Kidney (tissue), 14 donors: ENCODE results near the gene NBPF6. TPM values are rescaled to one million over a fixed set of nuclear protein-coding genes. Genes with fewer than 3 reads are reported as not detected.
"Not testable (repeated sequence)": the region's sequence is repeated elsewhere in the genome, so short reads cannot be mapped to it uniquely, and the experiment has no call there.

Source experiments
- DNase-seq, 5 donors: peaks; one replicate each; pipeline ENCODE4 v3.0.0-alpha.2; 2013 to 2020
- FAIRE-seq: peaks from 2 replicates; lab custom pipeline; 2012; peaks lifted over from hg19 to GRCh38; lab: Jason Lieb, UNC
- H3K27ac ChIP-seq, 2 donors: one replicate each; pipeline ENCODE4 v1.7.0; 2013; ENCODE audit warnings: low read depth in 2 of 2, low read length in 2 of 2, inconsistent platforms in 1 of 2
- H3K27me3 ChIP-seq: one replicate; pipeline ENCODE4 v1.7.1; 2013; ENCODE audit warnings: low read length, inconsistent platforms; ENCODE audit not compliant: control insufficient read depth, insufficient read depth
- H3K36me3 ChIP-seq, 3 donors: one replicate each; pipeline versions ENCODE4 v1.7.0 to v1.7.1; 2013; ENCODE audit warnings: low read length in 3 of 3, control low read depth in 1 of 3, inconsistent platforms in 1 of 3; ENCODE audit not compliant: insufficient read depth in 3 of 3, control insufficient read depth in 2 of 3
- H3K4me1 ChIP-seq, 3 donors: one replicate each; pipeline versions ENCODE4 v1.7.0 to v1.7.1; 2013; ENCODE audit warnings: low read length in 3 of 3, inconsistent platforms in 1 of 3, low read depth in 1 of 3; ENCODE audit not compliant: control insufficient read depth in 2 of 3, insufficient read depth in 2 of 3
- H3K4me3 ChIP-seq, 3 donors: one replicate each; pipeline versions ENCODE4 v1.7.0 to v1.8.1; 2013; ENCODE audit warnings: low read length in 3 of 3, control low read depth in 1 of 3, inconsistent platforms in 1 of 3
- H3K9ac ChIP-seq, 3 donors: one replicate each; pipeline versions ENCODE4 v1.7.0 to v1.7.1; 2013; ENCODE audit warnings: low read length in 3 of 3, control low read depth in 1 of 3, inconsistent platforms in 1 of 3
- H3K9me3 ChIP-seq, 3 donors: one replicate each; pipeline versions ENCODE4 v1.7.0 to v1.7.1; 2013; ENCODE audit warnings: low read length in 3 of 3, control low read depth in 1 of 3, inconsistent platforms in 1 of 3; ENCODE audit not compliant: control insufficient read depth in 2 of 3, insufficient read depth in 1 of 3
- CTCF ChIP-seq: IDR thresholded peaks from 3 replicates; pipeline ENCODE4 v1.5.1; 2012; ENCODE audit warnings: mild to moderate bottlenecking, moderate library complexity, borderline replicate concordance; ENCODE audit not compliant: insufficient read depth; ENCODE audit errors: extremely low read depth
- intact Hi-C: fragments of 100-400 bp; cut with DNase I; formaldehyde crosslinking; loops from one replicate; pipeline ENCODE4 v1.11.1; 2022
- polyA plus RNA-seq: library from polyadenylated mRNA; stranded (reverse); fragments of 350-450 nt; fragmentation: Illumina TruSeq; extraction: RNeasy Lipid Tissue Mini Kit (QIAGEN cat#74804); gene quantifications from one replicate; pipeline ENCODE4 v1.2.3, GENCODE V29; 2014; ENCODE audit warnings: low read depth, low replicate concordance; ENCODE audit not compliant: insufficient read depth
- total RNA-seq: library from RNA; stranded (reverse); fragmentation: NEBNext Ultra II Directional; extraction: Animal tissue kit (Norgen Biotek cat#: 25700); gene quantifications from one replicate; pipeline ENCODE4 v1.2.1, GENCODE V29; 2021
- donor health status: control.
- donor health status: control.
- donor health status: control.
- donor health status: control.
- donor health status: control.
- donor health status: DM: yes; HTN: yes; CAD: no.
- donor health status: Normal renal cell carcinoma (clear cell type).

NBPF6 gene
- total and polyA plus RNA-seq, 2 donors from 2014 or later, result not detected

GRCh38 chr1:108513044-108513415 is 62.9 kb downstream of the NBPF6 start:
- Histone ChIP-seq H3K4me3 (no peak overlapping the region), H3K36me3 (no peaks in the 10 kb centered on the region), H3K9me3 (no peaks in the 10 kb centered on the region), H3K27ac (no peak overlapping the region), H3K4me1 (no peaks in the 10 kb centered on the region), H3K9ac (no peak overlapping the region), H3K27me3 (no peaks in the 10 kb centered on the region)
- intact Hi-C loops, result loop anchor here (10.0 kb wide), 1 partner anchor 132 kb away; no protein-coding TSS in a partner anchor
- no peak for FAIRE-seq
- no peak for TF ChIP-seq CTCF
- DNase-seq, result no peak

GRCh38 chr1:108513914-108514313 is 63.8 kb downstream of the NBPF6 start:
- not testable (repeated sequence) for H3K27ac ChIP-seq, H3K27me3 ChIP-seq, H3K9ac ChIP-seq, FAIRE-seq, H3K4me1 ChIP-seq, H3K36me3 ChIP-seq, H3K4me3 ChIP-seq, DNase-seq, H3K9me3 ChIP-seq
- intact Hi-C loops, result loop anchor here (10.0 kb wide), 1 partner anchor 131 kb away; no protein-coding TSS in a partner anchor

DNA sequence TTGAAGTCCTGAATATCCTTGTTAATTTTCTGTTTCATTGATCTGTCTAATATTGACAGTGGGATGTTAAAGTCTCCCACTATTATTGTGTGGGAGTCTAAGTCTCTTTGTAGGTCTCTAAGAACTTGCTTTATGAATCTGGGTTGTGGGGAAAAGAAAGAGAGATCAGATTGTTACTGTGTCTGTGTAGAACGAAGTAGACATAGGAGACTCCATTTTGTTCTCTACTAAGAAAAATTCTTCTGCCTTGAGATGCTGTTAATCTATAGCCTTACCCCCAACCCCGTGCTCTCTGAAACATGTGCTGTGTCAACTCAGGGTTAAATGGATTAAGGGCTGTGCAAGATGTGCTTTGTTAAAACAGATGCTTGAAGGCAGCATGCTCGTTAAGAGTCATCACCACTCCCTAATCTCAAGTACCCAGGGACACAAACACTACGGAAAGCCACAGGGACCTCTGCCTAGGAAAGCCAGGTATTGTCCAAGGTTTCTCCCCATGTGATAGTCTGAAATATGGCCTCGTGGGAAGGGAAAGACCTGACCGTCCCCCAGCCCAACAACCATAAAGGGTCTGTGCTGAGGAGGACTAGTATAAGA is 67.3 kb downstream of the NBPF6 start:
- intact Hi-C loops, result loop anchor here (10.0 kb wide), 1 partner anchor 127 kb away; no protein-coding TSS in a partner anchor
- not testable (repeated sequence) for H3K9ac ChIP-seq, H3K4me3 ChIP-seq, DNase-seq, H3K9me3 ChIP-seq, H3K36me3 ChIP-seq, FAIRE-seq, H3K27ac ChIP-seq, H3K4me1 ChIP-seq, H3K27me3 ChIP-seq

Other genes starting within 250 kb of the NBPF6 start
- gene SLC25A24, start 250.0 kb upstream of the NBPF6 start, total RNA-seq, result 30.2 TPM
- gene SLC25A24, start 250.0 kb upstream of the NBPF6 start, polyA plus RNA-seq, result 8.9 TPM
- not detected for gene NBPF4, start 206.3 kb upstream of the NBPF6 start, total RNA-seq
- not detected for gene NBPF4, start 206.3 kb upstream of the NBPF6 start, polyA plus RNA-seq
- 8.3 TPM for gene EEIG2, start 109.8 kb downstream of the NBPF6 start, total RNA-seq
- 1.7 TPM for gene EEIG2, start 109.8 kb downstream of the NBPF6 start, polyA plus RNA-seq
- gene HENMT1, start 210.8 kb downstream of the NBPF6 start, total RNA-seq, result 5.2 TPM
- gene HENMT1, start 210.8 kb downstream of the NBPF6 start, polyA plus RNA-seq, result 3.1 TPM
- 37.6 TPM for gene PRPF38B, start 242.0 kb downstream of the NBPF6 start, total RNA-seq
- gene PRPF38B, start 242.0 kb downstream of the NBPF6 start, polyA plus RNA-seq, result 15.9 TPM